ENCODE measurements around the gene SAGE1.
"Not testable (repeated sequence)": the region's sequence is repeated elsewhere in the genome, so short reads cannot be mapped to it uniquely, and the experiment has no call there.

The SAGE1 gene

DNA sequence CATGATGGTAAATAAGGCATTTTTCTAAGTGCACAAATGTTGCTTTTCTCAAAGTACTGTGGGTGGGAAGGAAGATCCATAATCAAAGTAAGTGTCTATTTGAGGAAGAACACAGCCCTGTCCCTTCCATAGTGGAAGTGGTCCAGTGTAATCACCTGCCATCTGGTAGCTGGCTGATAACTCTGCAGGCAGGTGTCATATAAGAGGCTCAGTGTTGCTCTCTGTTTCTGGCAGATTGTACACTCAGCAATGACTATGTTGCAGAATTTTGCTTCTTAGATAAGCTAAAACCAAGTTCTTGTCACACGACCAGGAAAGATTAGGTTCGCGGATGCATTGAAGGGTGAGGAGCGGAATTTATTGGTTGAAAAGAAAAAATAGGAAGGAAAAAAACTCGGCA is 20.9 kb downstream of the SAGE1 start:
- H3K4me3 ChIP-seq (ENCODE audit: low read depth, low read length): no peak overlapping the region
- TF ChIP-seq, protein P1, sequence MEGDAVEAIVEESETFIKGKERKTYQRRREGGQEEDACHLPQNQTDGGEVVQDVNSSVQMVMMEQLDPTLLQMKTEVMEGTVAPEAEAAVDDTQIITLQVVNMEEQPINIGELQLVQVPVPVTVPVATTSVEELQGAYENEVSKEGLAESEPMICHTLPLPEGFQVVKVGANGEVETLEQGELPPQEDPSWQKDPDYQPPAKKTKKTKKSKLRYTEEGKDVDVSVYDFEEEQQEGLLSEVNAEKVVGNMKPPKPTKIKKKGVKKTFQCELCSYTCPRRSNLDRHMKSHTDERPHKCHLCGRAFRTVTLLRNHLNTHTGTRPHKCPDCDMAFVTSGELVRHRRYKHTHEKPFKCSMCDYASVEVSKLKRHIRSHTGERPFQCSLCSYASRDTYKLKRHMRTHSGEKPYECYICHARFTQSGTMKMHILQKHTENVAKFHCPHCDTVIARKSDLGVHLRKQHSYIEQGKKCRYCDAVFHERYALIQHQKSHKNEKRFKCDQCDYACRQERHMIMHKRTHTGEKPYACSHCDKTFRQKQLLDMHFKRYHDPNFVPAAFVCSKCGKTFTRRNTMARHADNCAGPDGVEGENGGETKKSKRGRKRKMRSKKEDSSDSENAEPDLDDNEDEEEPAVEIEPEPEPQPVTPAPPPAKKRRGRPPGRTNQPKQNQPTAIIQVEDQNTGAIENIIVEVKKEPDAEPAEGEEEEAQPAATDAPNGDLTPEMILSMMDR (IDR thresholded peaks at IDR 0.05; ENCODE audit: insufficient read depth, low read length, missing control alignments): no peak
- ChIA-PET CTCF (no interaction called here), POLR2A (no interaction called here)
- no peak for DNase-seq (ENCODE audit: low read depth, low spot score)

DNA sequence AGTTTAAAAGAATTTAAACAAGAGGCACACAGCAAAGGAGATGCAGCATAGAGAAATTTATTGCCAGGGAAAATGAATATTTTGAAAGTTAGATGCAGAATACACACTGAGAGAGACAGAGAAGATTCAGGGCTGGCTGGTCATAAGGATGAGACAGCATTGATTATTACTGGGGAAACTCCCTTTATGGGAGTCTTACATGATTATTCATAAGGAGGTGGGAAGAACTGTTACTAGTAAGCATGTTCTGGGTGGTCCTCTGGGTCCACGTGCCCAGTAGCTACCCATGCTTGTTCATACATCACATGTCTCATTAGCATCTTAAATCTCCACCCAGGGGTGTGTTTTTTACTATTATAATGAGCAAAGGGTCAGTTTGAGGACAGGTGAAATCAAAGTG is 27.0 kb downstream of the SAGE1 start:
- H3K4me3 ChIP-seq (ENCODE audit: low read depth, low read length); POLR2A ChIA-PET; DNase-seq (ENCODE audit: low read depth, low spot score); CTCF ChIA-PET: not testable (repeated sequence)

DNA sequence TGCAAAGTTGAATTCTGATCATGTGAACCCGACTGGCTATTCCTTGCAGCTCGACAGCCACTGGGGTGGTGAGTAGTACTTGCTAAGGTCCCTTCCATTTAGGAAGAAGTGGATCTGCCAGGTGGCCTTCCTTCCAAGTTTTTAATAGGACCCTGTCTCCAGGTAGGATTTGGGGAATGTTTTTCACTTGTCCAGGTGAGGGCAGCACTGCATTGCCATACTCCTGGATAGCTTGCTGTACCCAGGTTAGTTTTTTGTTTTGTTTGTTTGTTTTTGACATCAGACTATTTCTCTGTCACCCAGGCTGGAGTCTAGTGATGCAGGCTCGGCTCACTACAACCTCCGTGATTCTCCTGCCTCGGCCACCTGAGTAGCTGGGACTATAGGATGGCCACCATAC is 29.8 kb downstream of the SAGE1 start:
- CTCF ChIA-PET: no interaction called here
- TF ChIP-seq, protein P1 (IDR thresholded peaks at IDR 0.05; ENCODE audit: insufficient read depth, low read length, missing control alignments): no peak
- no peak overlapping the region for H3K4me3 ChIP-seq (ENCODE audit: low read depth, low read length)
- POLR2A ChIA-PET: no interaction called here
- DNase-seq (ENCODE audit: low read depth, low spot score): no peak

DNA sequence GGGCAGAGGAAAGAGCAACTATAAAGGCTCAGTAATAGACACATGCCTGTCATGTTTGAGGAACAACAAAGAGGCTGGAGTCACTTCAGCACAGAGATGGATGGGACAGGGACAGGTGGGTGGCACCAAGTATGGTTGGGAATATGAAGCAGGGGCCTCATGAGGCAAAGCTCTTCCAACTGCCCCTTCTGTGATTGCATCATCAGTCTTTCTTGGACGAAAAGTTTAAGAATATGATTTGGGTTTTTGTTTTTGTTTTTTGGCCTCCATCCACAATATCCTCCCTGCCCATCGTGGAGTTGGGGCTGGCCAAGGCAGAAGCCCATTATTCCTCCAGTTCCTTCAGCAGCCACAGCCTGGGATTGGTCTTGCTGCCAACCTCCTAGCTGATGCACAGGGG is 34.4 kb downstream of the SAGE1 start:
- ChIA-PET CTCF (no interaction called here), POLR2A (no interaction called here)
- TF ChIP-seq, protein P1 (IDR thresholded peaks at IDR 0.05; ENCODE audit: insufficient read depth, low read length, missing control alignments): no peak
- H3K4me3 ChIP-seq (ENCODE audit: low read depth, low read length): no peak overlapping the region
- no peak for DNase-seq (ENCODE audit: low read depth, low spot score)

DNA sequence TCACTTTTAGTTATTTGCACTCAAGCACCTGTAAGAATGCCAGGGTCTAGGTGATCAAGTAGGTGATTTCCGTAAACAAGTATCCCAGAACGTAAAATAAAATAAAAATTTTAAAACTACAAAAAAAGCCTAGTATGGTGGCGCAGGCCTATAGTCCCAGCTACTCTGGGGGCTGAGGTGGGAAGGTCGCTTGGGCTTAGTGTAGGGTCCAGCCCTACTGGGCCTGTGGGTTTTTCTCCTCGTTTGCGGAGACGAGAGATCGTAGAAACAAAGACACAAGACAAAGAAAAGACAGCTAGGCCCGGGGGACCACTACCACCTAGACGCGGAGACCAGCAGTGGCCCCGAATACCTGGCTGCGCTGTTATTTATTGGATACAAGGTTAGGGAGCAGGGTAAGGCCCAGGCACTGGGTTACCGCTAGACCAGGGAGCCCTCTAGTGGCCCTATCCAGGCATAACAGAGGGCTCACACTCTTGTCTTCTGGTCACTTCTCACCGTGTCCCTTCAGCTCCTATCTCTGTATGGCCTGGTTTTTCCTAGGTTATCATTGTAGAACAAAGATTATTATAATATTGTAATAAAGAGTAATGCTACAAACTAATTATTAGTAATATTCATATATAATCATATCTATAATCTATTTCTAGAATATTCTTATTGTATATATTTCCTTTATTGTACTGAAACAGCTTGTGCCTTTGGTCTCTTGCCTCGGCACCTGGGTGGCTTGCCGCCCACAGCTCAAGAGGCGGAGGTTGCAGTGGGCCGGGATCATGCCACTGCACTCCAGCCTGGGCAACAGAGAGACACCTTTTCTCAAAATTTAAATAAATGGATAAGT is 38.4 kb downstream of the SAGE1 start:
- TF ChIP-seq, protein P1 (IDR thresholded peaks at IDR 0.05; ENCODE audit: insufficient read depth, low read length, missing control alignments): peak; percentile 59
- POLR2A ChIA-PET: no interaction called here
- H3K4me3 ChIP-seq (ENCODE audit: low read depth, low read length): no peak overlapping the region
- DNase-seq (ENCODE audit: low read depth, low spot score): no peak
- CTCF ChIA-PET: interaction anchor here (0.8 to 1.8 kb wide), 7 partner anchors 18 to 453 kb away, joined by 3 to 4 read pairs (median 3); no protein-coding TSS in a partner anchor

DNA sequence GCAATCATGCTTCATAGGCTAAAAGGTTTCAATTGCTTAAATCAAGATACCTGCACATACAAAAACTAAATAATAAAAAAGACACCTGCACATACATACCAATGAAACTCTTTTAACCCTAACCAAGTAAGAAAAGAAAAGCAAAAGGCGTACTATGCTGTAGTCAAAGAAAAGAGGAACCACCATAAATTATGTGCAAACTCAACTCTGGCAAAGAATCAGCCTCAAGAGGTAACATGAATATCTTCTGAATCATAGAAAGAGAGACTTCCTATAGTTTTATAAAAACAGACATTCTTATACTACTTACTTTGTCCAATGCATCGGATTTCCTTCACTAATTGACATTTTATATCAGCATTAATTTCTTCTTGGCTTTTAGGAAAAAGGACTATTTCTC is 51.0 kb downstream of the SAGE1 start:
- H3K4me3 ChIP-seq (ENCODE audit: low read depth, low read length): no peak overlapping the region
- TF ChIP-seq, protein P1 (IDR thresholded peaks at IDR 0.05; ENCODE audit: insufficient read depth, low read length, missing control alignments): no peak
- CTCF ChIA-PET: no interaction called here
- no peak for DNase-seq (ENCODE audit: low read depth, low spot score)
- POLR2A ChIA-PET: no interaction called here

DNA sequence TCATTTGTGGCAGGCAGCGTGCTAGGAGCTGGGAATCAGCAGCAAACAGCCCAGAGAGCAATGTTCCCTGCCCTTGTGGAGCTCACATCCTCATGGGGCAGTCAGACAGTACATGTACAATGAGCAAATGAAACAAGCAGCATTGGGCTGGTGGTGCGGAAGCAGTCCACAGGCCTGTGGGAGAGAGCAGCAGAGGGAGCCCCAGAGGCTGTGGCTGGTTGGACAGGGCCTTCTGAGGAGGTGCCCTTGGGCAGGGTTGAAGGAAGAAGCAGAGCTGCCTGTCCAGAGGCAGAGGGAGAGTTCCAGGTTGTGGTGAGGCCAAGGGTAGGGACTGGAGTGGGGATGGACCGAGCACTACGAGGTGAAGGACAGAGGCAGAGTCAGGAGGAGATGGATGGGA is 57.8 kb downstream of the SAGE1 start:
- ChIA-PET CTCF (no interaction called here), POLR2A (no interaction called here)
- H3K4me3 ChIP-seq (ENCODE audit: low read depth, low read length): no peak overlapping the region
- TF ChIP-seq, protein P1 (IDR thresholded peaks at IDR 0.05; ENCODE audit: insufficient read depth, low read length, missing control alignments): no peak
- DNase-seq (ENCODE audit: low read depth, low spot score): no peak
